Fibroblast of lung (primary cell): ENCODE results near the gene FNDC10. TPM values are rescaled to one million over a fixed set of nuclear protein-coding genes. Genes with fewer than 3 reads are reported as not detected.

Source experiments
- DNase-seq, 2 donors: peaks; one replicate each; pipeline versions ENCODE4 v3.0.0 to v3.0.0-alpha.2; 2010; ENCODE audit warnings: low read depth in 2 of 2
- H2AFZ ChIP-seq: 2 replicates; pipeline ENCODE4 v1.5.1; 2012; ENCODE audit warnings: low read length, control low read depth, inconsistent platforms
- H3K27ac ChIP-seq: 2 replicates; pipeline ENCODE4 v1.5.1; 2011; ENCODE audit warnings: low read length, control low read depth; ENCODE audit not compliant: insufficient read depth
- H3K27me3 ChIP-seq: 2 replicates; pipeline ENCODE4 v1.5.1; 2011; ENCODE audit warnings: mild to moderate bottlenecking, low read length; ENCODE audit not compliant: control insufficient read depth, insufficient read depth
- H3K36me3 ChIP-seq: 2 replicates; pipeline ENCODE4 v1.5.1; 2011; ENCODE audit warnings: low read length; ENCODE audit not compliant: control insufficient read depth, insufficient read depth
- H3K4me1 ChIP-seq: 2 replicates; pipeline ENCODE4 v1.5.1; 2011; ENCODE audit warnings: low read length; ENCODE audit not compliant: control insufficient read depth, insufficient read depth; ENCODE audit errors: extremely low read depth
- H3K4me2 ChIP-seq: 2 replicates; pipeline ENCODE4 v1.5.1; 2011; ENCODE audit warnings: low read length, control low read depth; ENCODE audit not compliant: insufficient read depth; ENCODE audit errors: extremely low read depth
- H3K4me3 ChIP-seq, 4 experiments: fragments of 200-600 bp in 1 of 4; sonication (generic) in 1 of 4; replicated peaks in 1 of 4; 2 replicates each; pipeline ENCODE4 v1.5.1; 2011 to 2016; ENCODE audit warnings: low read length in 4 of 4, low read depth in 3 of 4, mild to moderate bottlenecking in 3 of 4, control low read depth in 2 of 4, inconsistent platforms in 1 of 4, mixed read lengths in 1 of 4; ENCODE audit not compliant: insufficient read depth in 1 of 4; ENCODE audit errors: control extremely low read depth in 1 of 4
- H3K79me2 ChIP-seq: 2 replicates; pipeline ENCODE4 v1.5.1; 2012; ENCODE audit warnings: mild to moderate bottlenecking, low read length, inconsistent platforms; ENCODE audit not compliant: control insufficient read depth, insufficient read depth
- H3K9ac ChIP-seq: 2 replicates; pipeline ENCODE4 v1.5.1; 2011; ENCODE audit warnings: mild to moderate bottlenecking, low read length, control low read depth; ENCODE audit not compliant: insufficient read depth
- H3K9me3 ChIP-seq: 2 replicates; pipeline ENCODE4 v1.5.1; 2012; ENCODE audit warnings: low read depth, low read length; ENCODE audit not compliant: control insufficient read depth, insufficient read depth
- H4K20me1 ChIP-seq: 2 replicates; pipeline ENCODE4 v1.5.1; 2011; ENCODE audit warnings: low read length; ENCODE audit not compliant: control insufficient read depth, insufficient read depth; ENCODE audit errors: extremely low read depth
- CTCF ChIP-seq, 2 donors: IDR thresholded peaks in 1 of 2; conservative IDR thresholded peaks in 1 of 2; 1 replicate in 1 of 2; 2 replicates in 1 of 2; pipeline ENCODE4 v1.5.1; 2011 to 2012; ENCODE audit warnings: low read length in 2 of 2, control low read depth in 1 of 2, inconsistent platforms in 1 of 2, low read depth in 1 of 2, mild to moderate bottlenecking in 1 of 2
- EZH2 ChIP-seq: IDR thresholded peaks from 2 replicates; pipeline ENCODE4 v1.5.1; 2012; ENCODE audit warnings: low read length, control low read depth, mild to moderate bottlenecking; ENCODE audit errors: missing control alignments
- polyA plus RNA-seq, 2 donors: library from polyadenylated mRNA; depleted of rRNA in 1 of 2; stranded (reverse) in 1 of 2; unstranded in 1 of 2; fragments of >200 nt; gene quantifications; 2 replicates each; pipeline ENCODE4 v1.2.1, GENCODE V29; 2011 to 2012; ENCODE audit warnings: missing spikeins in 1 of 2
- total RNA-seq: library from RNA; depleted of rRNA; stranded (reverse); fragments of >200 nt; gene quantifications from 2 replicates; pipeline ENCODE4 v1.2.1, GENCODE V29; 2014

FNDC10 gene
- total and polyA plus RNA-seq, 2 donors (not counting 1 experiment from before 2014, with no cell fraction given): 0.50 to 2.0 TPM

GRCh38 chr1:1629430-1630190 is 29.7 kb upstream of the FNDC10 start:
- H3K4me3 ChIP-seq: no peak overlapping the region
- no peak for TF ChIP-seq CTCF (conservative IDR thresholded peaks at IDR 0.05 in 1 of 2, IDR thresholded peaks at IDR 0.05 in 1 of 2; ENCODE audit: low read depth in 1 of 2, low read length in 2 of 2)
- TF ChIP-seq EZH2: no peak
- no peak overlapping the region for H3K27ac ChIP-seq
- H4K20me1 ChIP-seq: no peaks in the 10 kb centered on the region
- no peak overlapping the region for H2AFZ ChIP-seq
- H3K36me3 ChIP-seq: peaks cover 6% of the 10 kb centered on the region
- H3K27me3 ChIP-seq: peaks cover 6% of the 10 kb centered on the region
- no peaks in the 10 kb centered on the region for H3K4me1 ChIP-seq
- no peak overlapping the region for H3K9ac ChIP-seq
- no peak overlapping the region for H3K4me2 ChIP-seq
- no peaks in the 10 kb centered on the region for H3K9me3 ChIP-seq
- no peak for DNase-seq
- no peaks in the 10 kb centered on the region for H3K79me2 ChIP-seq

GRCh38 chr1:1628754-1629429 is 29.0 kb upstream of the FNDC10 start:
- Histone ChIP-seq H3K27ac (no peak overlapping the region), H3K27me3 (peaks cover 6% of the 10 kb centered on the region), H3K9me3 (no peaks in the 10 kb centered on the region), H3K79me2 (no peaks in the 10 kb centered on the region), H3K4me3 (no peak overlapping the region), H3K4me2 (no peak overlapping the region), H2AFZ (no peak overlapping the region), H3K36me3 (peaks cover 8% of the 10 kb centered on the region), H4K20me1 (no peaks in the 10 kb centered on the region), H3K4me1 (no peaks in the 10 kb centered on the region), H3K9ac (no peak overlapping the region)
- no peak for DNase-seq
- TF ChIP-seq CTCF (conservative IDR thresholded peaks at IDR 0.05 in 1 of 2, IDR thresholded peaks at IDR 0.05 in 1 of 2; ENCODE audit: low read depth in 1 of 2, low read length in 2 of 2): no peak
- no peak for TF ChIP-seq EZH2

GRCh38 chr1:1627829-1628753 is 28.2 kb upstream of the FNDC10 start:
- H3K9me3 ChIP-seq: no peaks in the 10 kb centered on the region
- H3K4me1 ChIP-seq: no peaks in the 10 kb centered on the region
- DNase-seq: no peak
- H3K79me2 ChIP-seq: no peaks in the 10 kb centered on the region
- no peak overlapping the region for H3K4me2 ChIP-seq
- H2AFZ ChIP-seq: no peak overlapping the region
- H3K36me3 ChIP-seq: peaks cover 8% of the 10 kb centered on the region
- no peak overlapping the region for H3K9ac ChIP-seq
- no peak overlapping the region for H3K4me3 ChIP-seq
- no peak overlapping the region for H3K27ac ChIP-seq
- H3K27me3 ChIP-seq: peaks cover 6% of the 10 kb centered on the region
- no peak for TF ChIP-seq CTCF (conservative IDR thresholded peaks at IDR 0.05 in 1 of 2, IDR thresholded peaks at IDR 0.05 in 1 of 2; ENCODE audit: low read depth in 1 of 2, low read length in 2 of 2)
- no peak for TF ChIP-seq EZH2
- no peaks in the 10 kb centered on the region for H4K20me1 ChIP-seq
